Activated T-cell treated with anti-CD3 and anti-CD28 coated beads, Interleukin-2, amount 50 U/mL, for 1 hour (primary cell): ENCODE measurements around the gene ATP1B3.
"Not testable (repeated sequence)": the region's sequence is repeated elsewhere in the genome, so short reads cannot be mapped to it uniquely, and the experiment has no call there.

ENCODE experiments used
- DNase-seq: peaks from one replicate; pipeline ENCODE4 v3.0.0-alpha.2; 2020

Gene ATP1B3

DNA sequence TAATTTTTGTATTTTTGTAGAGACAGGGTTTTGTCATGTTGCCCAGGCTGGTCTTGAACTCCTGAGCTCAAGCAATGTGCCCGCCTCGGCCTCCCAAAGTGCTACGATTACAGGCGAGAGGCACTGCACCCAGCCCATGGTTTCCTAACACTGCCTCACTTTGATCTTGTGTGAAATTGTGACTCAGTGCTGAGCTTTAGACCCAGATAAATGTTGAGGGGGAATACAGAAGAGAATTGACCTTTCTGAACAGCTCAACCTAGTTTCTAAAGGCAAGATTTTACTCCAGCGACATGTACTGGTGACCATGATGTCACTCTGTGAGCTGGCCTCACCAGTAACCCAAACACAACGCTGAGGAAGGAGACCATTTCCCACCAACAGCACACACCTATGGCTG, 73.5 kb downstream of the ATP1B3 start:
- DNase-seq = no peak

DNA sequence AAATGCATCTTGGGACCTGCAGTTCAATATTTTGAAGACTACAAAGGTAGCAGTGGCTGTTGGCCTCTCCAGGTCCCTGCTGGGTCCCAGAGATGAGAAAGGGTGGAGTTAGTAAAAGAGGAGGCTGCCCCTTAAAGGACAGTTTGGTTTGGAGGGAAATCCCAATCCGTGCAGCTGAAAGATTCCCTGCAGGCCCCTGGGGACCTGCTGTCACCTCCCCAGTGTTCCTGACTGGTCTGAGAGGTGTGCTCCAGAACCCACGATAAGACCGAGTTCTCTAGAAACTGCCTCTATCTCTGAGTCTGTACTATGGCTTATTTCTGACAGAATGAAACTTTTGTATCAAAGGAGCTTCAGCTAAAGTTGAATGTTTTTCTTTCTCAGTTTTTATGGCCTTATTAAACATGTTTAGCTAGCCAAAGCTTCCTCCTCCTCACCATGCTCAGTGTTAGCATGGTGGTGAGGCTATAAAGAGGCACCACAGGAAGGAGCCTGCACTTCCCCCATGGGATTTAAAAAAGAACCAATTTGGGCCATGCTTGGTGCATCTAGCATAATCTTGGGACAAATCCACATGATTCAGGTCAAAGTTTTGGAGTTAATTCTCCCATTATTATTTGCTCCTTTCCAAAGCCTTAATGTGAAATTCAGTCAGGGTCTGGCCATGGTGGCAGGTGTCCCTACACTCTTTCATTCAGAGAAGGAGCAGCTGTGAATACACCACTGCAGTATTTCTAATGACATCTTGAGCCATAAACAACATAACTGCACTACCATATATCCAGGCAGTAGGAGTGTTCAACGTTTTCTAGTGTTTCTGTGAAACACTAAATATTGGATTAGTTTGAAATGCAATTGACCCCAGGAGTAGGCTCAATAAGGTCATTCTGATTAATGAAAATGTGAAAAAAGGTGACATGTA, 74.4 kb downstream of the ATP1B3 start:
- DNase-seq = no peak

DNA sequence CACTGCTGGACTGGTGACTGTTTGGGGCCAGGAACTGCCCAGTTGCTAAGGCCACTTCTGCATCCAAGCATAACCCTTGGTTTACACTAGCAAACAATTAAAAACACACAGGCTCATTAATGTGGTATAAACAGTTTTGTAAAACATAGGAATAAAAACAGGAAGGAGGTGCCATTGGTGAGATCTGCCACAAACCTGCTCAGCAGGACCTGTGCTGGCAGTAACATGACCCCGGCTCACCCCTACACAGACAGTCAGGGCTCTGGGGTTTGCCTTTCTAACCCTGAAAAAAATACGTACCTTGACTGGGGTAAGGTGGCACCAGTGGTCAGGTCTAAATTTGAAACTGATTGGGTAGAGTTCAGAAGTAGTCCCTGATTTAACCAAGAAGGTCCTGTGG, 76.2 kb downstream of the ATP1B3 start:
- no peak for DNase-seq

DNA sequence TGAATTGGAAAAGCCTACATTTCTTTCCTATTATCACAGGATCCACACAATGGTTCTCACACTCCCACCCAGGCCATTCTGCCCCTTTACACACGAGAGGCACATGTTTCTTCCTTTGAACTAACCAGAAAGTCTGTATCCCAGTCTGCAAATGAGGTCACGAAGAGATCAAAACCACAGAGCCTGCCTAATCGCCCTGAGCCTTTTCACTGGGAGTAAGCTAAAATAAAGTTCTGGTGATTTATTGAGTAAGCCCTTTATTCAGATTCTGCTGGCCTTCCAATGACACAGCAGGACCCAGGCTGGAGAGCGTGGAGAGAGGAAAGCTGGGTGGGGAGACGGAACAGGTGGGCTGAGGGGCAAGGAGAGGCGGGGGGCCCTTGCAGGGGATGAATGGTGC, 78.7 kb downstream of the ATP1B3 start:
- DNase-seq = no peak

DNA sequence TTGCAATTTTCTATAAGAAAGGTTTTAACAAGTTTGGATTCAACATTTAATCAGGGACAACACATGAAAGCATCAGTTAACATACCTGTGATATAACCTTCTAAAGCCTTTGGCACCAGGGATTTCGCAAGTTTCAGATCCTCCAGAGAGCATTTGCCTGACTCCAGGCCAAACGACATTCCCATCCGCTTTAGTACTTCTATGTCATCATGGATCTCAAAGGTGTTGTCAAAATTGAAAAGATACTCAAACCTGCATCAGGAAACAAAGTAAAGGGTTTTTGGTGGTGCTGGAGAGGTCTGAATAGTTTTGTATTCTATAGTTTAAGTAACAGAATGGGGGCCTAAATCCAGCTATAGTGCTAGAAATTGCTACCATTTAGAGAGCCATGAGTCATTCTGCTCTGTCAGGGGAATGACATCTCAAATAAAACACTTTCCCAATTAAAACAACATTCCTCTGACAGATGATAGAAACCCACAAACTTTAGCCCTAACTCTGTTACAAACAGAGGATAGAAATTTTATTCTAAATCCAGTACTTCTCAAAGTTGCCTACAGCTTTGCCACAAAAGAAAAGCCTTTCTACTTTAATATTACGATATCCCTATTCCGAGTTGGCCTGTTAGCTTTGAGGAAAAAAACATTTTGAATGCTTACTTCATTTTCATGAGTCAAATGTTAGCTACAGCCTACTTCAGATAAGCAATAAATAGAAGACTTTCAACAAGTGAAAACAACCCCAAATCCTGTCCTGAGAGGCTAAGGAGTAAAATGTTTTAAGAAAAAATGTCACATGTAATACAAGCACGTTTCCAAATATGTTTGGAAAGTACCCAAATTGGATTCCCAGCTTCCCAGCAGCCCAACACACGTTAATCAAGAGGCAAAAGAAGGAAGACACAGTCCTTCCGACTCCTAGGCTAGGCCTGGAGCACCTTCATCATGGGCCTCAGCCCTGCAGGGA, 83.4 kb downstream of the ATP1B3 start:
- DNase-seq = no peak

DNA sequence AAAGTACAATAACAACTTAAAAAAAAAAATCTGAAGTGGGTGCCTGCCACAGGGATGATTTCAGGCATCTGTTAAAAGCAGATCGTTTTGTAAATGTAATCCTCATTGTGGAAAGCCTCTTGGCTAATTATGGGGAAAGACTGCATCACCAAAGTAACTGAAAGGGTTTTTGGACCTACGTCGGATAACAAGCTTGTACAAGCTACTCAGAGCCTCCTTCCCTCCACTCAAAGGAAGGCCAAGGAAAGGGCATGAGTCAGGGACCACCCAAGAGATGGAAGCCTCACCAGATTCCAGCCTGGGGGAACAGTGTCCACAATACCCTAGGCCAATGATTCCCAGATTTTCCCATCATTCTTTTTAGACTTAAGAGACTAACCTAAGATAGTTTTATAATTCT, 84.3 kb downstream of the ATP1B3 start:
- DNase-seq = no peak

DNA sequence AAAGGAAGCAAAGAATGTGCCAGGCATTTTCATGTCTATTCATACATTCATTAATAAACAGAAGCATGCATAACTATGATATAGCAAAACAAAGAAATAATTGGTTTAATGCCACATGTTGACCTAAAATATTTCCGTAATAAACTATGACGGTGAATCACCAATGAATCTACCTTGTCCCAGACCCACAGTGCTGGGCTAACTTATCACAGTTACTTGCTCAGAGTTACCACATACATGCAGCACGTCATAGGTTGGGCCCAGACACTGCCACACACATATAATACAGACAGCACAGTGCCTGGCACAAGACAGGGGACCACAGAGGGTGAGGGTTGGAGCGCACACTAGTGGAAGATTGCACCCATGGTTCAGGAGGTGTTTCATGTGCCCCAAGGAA, 86.9 kb downstream of the ATP1B3 start:
- no peak for DNase-seq

DNA sequence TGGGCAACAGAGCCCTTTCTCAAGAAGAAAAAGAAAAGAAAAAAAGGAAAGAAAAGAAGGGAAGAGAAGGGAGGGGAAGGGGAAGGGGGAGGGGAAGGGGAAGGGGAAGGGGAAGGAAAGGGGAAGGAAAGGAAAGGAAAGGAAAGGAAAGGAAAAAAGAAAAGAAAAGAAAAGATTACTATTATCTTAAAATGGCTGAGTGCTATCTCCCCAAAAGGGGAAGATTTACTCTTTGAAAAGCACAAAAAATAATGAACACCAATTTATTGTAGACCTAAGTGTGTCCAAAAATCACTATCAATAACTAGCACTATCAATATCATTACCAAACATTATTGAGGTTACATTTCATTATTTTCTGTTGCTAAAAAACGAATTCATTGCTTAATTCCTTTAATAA, 89.0 kb downstream of the ATP1B3 start:
- DNase-seq = no peak

DNA sequence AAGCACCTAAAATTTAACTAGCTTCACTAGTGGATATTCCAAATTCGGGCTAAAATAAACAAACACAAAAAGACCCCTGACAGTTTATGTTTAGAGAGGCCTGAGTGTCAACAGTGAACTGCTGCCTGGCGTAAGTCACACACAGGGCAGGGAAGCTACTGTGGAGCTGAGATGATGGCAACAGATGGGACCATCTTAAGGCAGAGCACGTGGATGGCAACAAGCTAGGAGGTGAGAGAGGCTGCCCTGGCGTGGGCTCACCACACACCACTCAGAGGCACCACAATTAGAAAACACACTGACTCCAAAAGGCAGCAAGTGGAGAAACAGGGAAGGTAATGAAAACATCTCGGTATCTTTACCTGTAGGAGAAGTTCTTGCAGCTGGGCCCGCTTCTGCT, 93.3 kb downstream of the ATP1B3 start:
- DNase-seq = no peak

DNA sequence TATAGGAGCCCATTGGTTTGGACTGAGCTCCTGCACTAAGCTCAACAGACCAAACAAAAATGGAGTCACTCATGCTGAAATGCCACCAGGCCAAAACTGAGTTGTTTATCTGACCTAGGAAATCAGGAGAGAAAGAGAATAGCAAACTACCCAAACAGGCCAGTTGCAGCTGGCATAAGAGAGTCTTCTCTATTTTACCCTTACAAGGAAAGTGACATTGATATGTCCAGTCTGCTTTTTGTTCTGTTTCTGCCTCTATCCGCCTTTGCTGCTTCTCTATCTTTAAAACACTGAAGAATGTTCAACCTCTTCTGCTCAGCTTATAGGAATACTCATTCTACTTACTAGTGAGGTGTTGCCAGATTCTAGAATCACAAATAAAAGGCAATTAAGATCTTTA, 95.1 kb downstream of the ATP1B3 start:
- DNase-seq = no peak

DNA sequence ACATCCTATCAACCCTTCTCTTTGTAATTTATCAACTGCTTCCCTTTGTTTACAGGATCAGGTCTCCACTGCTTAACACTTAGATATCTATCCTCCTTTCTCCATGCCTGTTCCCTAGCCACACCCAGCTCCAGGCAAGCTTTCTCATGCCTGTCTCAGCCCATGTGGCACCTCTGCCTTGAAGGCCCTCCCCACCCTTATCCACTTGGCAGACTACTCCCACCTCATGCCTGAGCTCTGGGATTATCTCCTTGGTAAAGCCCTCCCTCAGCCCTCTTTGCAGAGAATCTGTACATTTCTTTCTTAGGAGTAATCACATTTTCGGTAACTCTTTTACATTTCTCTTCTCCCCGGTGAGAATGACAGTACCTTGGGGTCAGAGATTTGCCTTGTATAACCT, 96.0 kb downstream of the ATP1B3 start:
- DNase-seq = no peak

DNA sequence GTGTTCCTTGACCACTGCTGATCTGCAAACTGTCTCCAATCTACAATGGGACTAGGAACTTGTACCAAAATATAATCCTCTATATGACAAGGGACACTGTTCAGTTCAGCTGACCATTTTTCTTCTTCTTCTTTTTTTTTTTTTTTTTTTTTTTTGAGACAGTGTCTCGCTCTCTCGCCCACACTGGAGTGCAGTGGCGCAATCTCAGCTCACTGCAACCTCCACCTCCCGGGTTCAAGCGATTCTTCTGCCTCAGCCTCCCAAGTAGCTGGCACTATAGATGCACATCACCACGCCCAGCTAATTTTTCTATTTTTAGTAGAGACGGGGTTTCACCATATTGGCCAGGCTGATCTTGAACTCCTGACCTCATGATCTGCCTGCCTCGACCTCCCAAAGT, 98.3 kb downstream of the ATP1B3 start:
- DNase-seq = not testable (repeated sequence)
